Smooth muscle cell (in vitro differentiated cells): Measurements from ENCODE around the gene TTC28. TPM values are rescaled to one million over a fixed set of nuclear protein-coding genes. Genes with fewer than 3 reads are reported as not detected.
"Not testable (repeated sequence)": the region's sequence is repeated elsewhere in the genome, so short reads cannot be mapped to it uniquely, and the experiment has no call there.

Experiments
- DNase-seq: peaks from one replicate; lab custom pipeline; 2025; ENCODE audit not compliant: unreplicated experiment; lab: John Stamatoyannopoulos, UW
- H2AFZ ChIP-seq: fragments of 200-600 bp; sonication (generic); 2 replicates; pipeline ENCODE4 v1.6.0; 2016; ENCODE audit warnings: antibody characterized with exemption, low read depth, mild to moderate bottlenecking
- H3F3A ChIP-seq: fragments of 200-600 bp; sonication (generic); 2 replicates; pipeline ENCODE4 v1.6.0; 2017; ENCODE audit warnings: antibody characterized with exemption, low read depth
- H3K27ac ChIP-seq: fragments of 200-600 bp; sonication (generic); 2 replicates; pipeline ENCODE4 v1.5.1; 2016; ENCODE audit warnings: low read depth, mild to moderate bottlenecking
- H3K27me3 ChIP-seq: fragments of 200-600 bp; sonication (generic); 2 replicates; pipeline ENCODE4 v1.6.1; 2016; ENCODE audit warnings: low read depth, mild to moderate bottlenecking
- H3K36me3 ChIP-seq: fragments of 200-600 bp; sonication (generic); 2 replicates; pipeline ENCODE4 v1.5.1; 2016; ENCODE audit warnings: low read depth
- H3K4me1 ChIP-seq: fragments of 200-600 bp; sonication (generic); 2 replicates; pipeline ENCODE4 v1.5.1; 2016; ENCODE audit warnings: low read depth
- H3K4me2 ChIP-seq: fragments of 200-600 bp; sonication (generic); 2 replicates; pipeline ENCODE4 v1.6.0; 2016; ENCODE audit warnings: mild to moderate bottlenecking
- H3K4me3 ChIP-seq: fragments of 200-600 bp; sonication (generic); 2 replicates; pipeline ENCODE4 v1.5.1; 2016; ENCODE audit warnings: mild to moderate bottlenecking
- H3K79me2 ChIP-seq: fragments of 200-600 bp; sonication (generic); 2 replicates; pipeline ENCODE4 v1.6.0; 2016; ENCODE audit warnings: low read depth, mild to moderate bottlenecking
- H3K9ac ChIP-seq: fragments of 200-600 bp; sonication (generic); 2 replicates; pipeline ENCODE4 v1.6.0; 2016; ENCODE audit warnings: low read depth
- H3K9me3 ChIP-seq: fragments of 200-600 bp; sonication (generic); replicated peaks from 2 replicates; pipeline ENCODE4 v1.5.1; 2016; ENCODE audit warnings: low read depth
- H4K20me1 ChIP-seq: fragments of 200-600 bp; sonication (generic); 2 replicates; pipeline ENCODE4 v1.6.0; 2016; ENCODE audit warnings: low read depth
- CTCF ChIP-seq: fragments of 200-600 bp; sonication (generic); IDR thresholded peaks from 2 replicates; pipeline ENCODE4 v1.5.1; 2017; ENCODE audit warnings: borderline replicate concordance, mild to moderate bottlenecking, antibody characterized with exemption; ENCODE audit not compliant: insufficient read depth, poor library complexity, severe bottlenecking
- WGBS: methylation state at CpG from one replicate; pipeline ENCODE4 v1.1.7; 2016; ENCODE audit warnings: low lambda C conversion rate; 5-methylcytosine and 5-hydroxymethylcytosine counted together
- polyA plus RNA-seq: library from polyadenylated mRNA; unstranded; fragments of >200 nt; fragmentation: Nextera tagmentation; extraction: Ambion mirVana; gene quantifications from 2 replicates; pipeline ENCODE4 v1.2.1, GENCODE V29; 2016
- total RNA-seq: library from RNA; depleted of rRNA; stranded (reverse); fragments of >200 nt; gene quantifications from 2 replicates; pipeline ENCODE4 v1.2.3, GENCODE V29; 2014

TTC28 gene
- total and polyA plus RNA-seq, 2 experiments from 2014 or later, result 6.3 to 17.9 TPM

GRCh38 chr22:28174509-28174908, 505.1 kb downstream of the TTC28 start:
- H3K79me2 ChIP-seq, result no peaks in the 10 kb centered on the region
- no peaks in the 10 kb centered on the region for H3K27me3 ChIP-seq
- H3K4me1 ChIP-seq, result peaks cover 7% of the 10 kb centered on the region
- H3K4me2 ChIP-seq, result no peak overlapping the region
- no peaks in the 10 kb centered on the region for H3F3A ChIP-seq
- no peak for TF ChIP-seq CTCF
- no peak overlapping the region for H3K4me3 ChIP-seq
- no peaks in the 10 kb centered on the region for H3K9me3 ChIP-seq
- no peak overlapping the region for H3K27ac ChIP-seq
- DNase-seq, result no peak
- no peaks in the 10 kb centered on the region for H3K36me3 ChIP-seq
- no peak overlapping the region for H2AFZ ChIP-seq
- over 99% methylated on average over 4 of the region's 4 CpGs for WGBS
- H4K20me1 ChIP-seq, result no peaks in the 10 kb centered on the region
- no peak overlapping the region for H3K9ac ChIP-seq

DNA sequence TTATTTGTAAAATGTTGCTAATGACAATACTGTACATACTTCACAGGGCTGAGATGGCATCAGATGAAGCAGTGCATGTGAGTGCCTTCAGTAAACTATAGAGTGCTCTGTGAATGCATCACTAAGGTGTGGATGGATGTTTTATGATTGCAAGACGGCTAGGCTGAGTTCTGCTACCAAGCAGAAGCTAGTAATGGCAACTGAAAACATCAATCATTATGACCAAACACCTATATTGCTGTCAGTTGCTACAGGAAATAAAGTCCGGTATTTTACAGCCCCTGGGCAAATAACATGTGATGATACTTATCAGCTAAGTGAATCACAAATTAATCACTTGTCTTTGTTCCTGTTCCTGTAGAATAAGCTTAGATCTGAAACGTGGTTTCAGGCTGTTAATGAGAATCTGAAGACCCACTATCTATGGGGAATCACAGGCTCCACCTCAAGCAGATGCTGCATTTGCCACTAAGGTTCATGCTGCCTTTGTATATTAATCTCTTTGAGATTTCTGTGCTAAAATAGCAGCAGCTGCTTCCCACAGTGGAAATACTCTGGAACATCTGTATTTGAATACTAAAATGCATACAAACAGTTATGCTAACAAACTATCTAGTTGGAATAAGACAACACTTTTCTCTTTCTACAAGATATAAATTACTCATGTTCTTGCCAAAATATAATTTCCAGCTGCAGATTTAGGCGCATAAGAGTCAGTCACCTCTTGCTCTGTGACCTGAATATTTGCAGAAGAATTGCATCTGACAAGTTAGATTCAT, 506.6 kb downstream of the TTC28 start:
- 68% methylated on average over 4 of the region's 4 CpGs for WGBS
- Histone ChIP-seq H3K9me3 (no peaks in the 10 kb centered on the region), H3K4me3 (no peak overlapping the region), H3K27me3 (no peaks in the 10 kb centered on the region), H3K4me1 (peaks cover 7% of the 10 kb centered on the region), H4K20me1 (no peaks in the 10 kb centered on the region), H3K4me2 (no peak overlapping the region), H2AFZ (no peak overlapping the region), H3K9ac (no peak overlapping the region), H3K79me2 (no peaks in the 10 kb centered on the region), H3K36me3 (no peaks in the 10 kb centered on the region), H3K27ac (no peak overlapping the region), H3F3A (no peaks in the 10 kb centered on the region)
- no peak for TF ChIP-seq CTCF
- no peak for DNase-seq

DNA sequence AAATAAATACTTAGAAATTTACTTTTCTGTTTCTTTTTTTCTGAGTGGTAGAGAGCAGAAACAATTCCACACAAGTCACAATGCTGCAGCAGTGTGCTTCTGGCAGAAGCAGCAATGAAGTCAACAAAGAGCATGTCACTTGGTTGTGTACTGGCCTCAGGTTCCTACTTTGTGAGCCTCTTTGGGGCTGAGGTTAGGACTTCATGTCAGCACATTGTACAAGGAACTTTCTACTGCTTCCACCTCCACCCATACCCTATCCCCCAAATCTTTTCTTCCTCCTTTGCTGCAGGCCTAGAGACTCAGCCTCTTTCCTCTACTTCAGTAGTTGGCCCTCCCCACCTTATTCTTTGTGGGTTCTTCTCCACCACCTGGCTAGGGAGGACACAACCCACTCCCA, 507.9 kb downstream of the TTC28 start:
- TF ChIP-seq CTCF, result no peak
- Histone ChIP-seq H3K36me3 (no peaks in the 10 kb centered on the region), H3K27ac (no peak overlapping the region), H2AFZ (no peak overlapping the region), H4K20me1 (no peaks in the 10 kb centered on the region), H3K9ac (no peak overlapping the region), H3F3A (no peaks in the 10 kb centered on the region), H3K79me2 (no peaks in the 10 kb centered on the region), H3K4me2 (no peak overlapping the region), H3K4me1 (peaks cover 7% of the 10 kb centered on the region), H3K27me3 (no peaks in the 10 kb centered on the region), H3K4me3 (no peak overlapping the region), H3K9me3 (no peaks in the 10 kb centered on the region)
- no peak for DNase-seq

GRCh38 chr22:28171115-28171514, 508.5 kb downstream of the TTC28 start:
- DNase-seq, result no peak
- no peaks in the 10 kb centered on the region for H3K79me2 ChIP-seq
- no peak overlapping the region for H3K9ac ChIP-seq
- H3K27me3 ChIP-seq, result no peaks in the 10 kb centered on the region
- H3F3A ChIP-seq, result no peaks in the 10 kb centered on the region
- H3K4me3 ChIP-seq, result no peak overlapping the region
- H3K36me3 ChIP-seq, result no peaks in the 10 kb centered on the region
- peaks cover 7% of the 10 kb centered on the region for H3K4me1 ChIP-seq
- 92% methylated on average over 2 of the region's 2 CpGs for WGBS
- H3K27ac ChIP-seq, result no peak overlapping the region
- no peak overlapping the region for H2AFZ ChIP-seq
- no peak for TF ChIP-seq CTCF
- H3K4me2 ChIP-seq, result no peak overlapping the region
- H3K9me3 ChIP-seq, result no peaks in the 10 kb centered on the region
- no peaks in the 10 kb centered on the region for H4K20me1 ChIP-seq

DNA sequence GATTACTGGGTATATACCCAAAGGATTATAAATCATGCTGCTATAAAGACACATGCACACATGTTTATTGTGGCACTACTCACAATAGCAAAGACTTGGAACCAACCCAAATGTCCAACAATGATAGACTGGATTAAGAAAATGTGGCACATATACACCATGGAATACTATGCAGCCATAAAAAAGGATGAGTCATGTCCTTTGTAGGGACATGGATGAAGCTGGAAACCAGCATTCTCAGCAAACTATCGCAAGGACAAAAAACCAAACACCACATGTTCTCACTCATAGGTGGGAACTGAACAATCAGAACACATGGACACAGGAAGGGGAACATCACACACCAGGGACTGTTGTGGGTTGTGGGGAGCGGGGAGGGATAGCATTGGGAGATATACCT, 510.3 kb downstream of the TTC28 start:
- not testable (repeated sequence) for H4K20me1 ChIP-seq, H3K4me2 ChIP-seq, H3K27ac ChIP-seq, H3K4me3 ChIP-seq, H3K9me3 ChIP-seq, H3K4me1 ChIP-seq, H3K27me3 ChIP-seq, H3K79me2 ChIP-seq, H3K9ac ChIP-seq, H2AFZ ChIP-seq, DNase-seq, H3K36me3 ChIP-seq, H3F3A ChIP-seq
- 98% methylated on average over 2 of the region's 2 CpGs for WGBS
